WTC11 (cell line): Measurements from ENCODE around the gene APOBR. TPM values are rescaled to one million over a fixed set of nuclear protein-coding genes. Genes with fewer than 3 reads are reported as not detected.

Experiments used
- ATAC-seq: fragments of 200-7000 bp; cut with Tn5 transposase; 2 replicates; pipeline ENCODE4 v1.10.0; 2021; ENCODE audit warnings: mild to moderate bottlenecking, moderate library complexity
- CTCF ChIA-PET: fragments of 300-600 bp; sonication (Branson Sonifier 250); formaldehyde crosslinking; loops from one replicate; lab custom pipeline; 2021; ENCODE audit warnings: antibody characterized with exemption; lab: Charles Lee
- POLR2A ChIA-PET: fragments of 350-600 bp; sonication (Branson Sonifier 250); formaldehyde crosslinking; loops from one replicate; lab custom pipeline; 2021; ENCODE audit warnings: antibody characterized with exemption; lab: Charles Lee
- DNase-seq: peaks from one replicate; pipeline ENCODE4 v3.0.0; 2021; ENCODE audit warnings: low spot score
- H3K27ac Mint-ChIP-seq: 2 replicates; pipeline ENCODE4 v1.8.0; 2021; ENCODE audit warnings: mixed read lengths
- H3K27me3 Mint-ChIP-seq: 2 replicates; pipeline ENCODE4 v1.8.0; 2021; ENCODE audit warnings: low read depth, mild to moderate bottlenecking, moderate library complexity, mixed read lengths
- H3K36me3 Mint-ChIP-seq: 2 replicates; pipeline ENCODE4 v1.8.0; 2021; ENCODE audit warnings: mixed read lengths
- H3K4me1 Mint-ChIP-seq: 2 replicates; pipeline ENCODE4 v1.8.0; 2022; ENCODE audit warnings: mixed read lengths
- H3K4me3 Mint-ChIP-seq: 2 replicates; pipeline ENCODE4 v1.8.0; 2021; ENCODE audit warnings: mild to moderate bottlenecking, moderate library complexity, mixed read lengths
- H3K9me3 Mint-ChIP-seq: 2 replicates; pipeline ENCODE4 v1.8.0; 2021; ENCODE audit warnings: mixed read lengths
- AR ChIP-seq: fragments of 250-450 bp; sonication (Bioruptor Pico); IDR thresholded peaks from 2 replicates; pipeline ENCODE4 v1.9.0; 2021; ENCODE audit warnings: mild to moderate bottlenecking
- CTCF ChIP-seq: fragments of 200-600 bp; IDR thresholded peaks from 2 replicates; pipeline ENCODE4 v1.8.0; 2022; ENCODE audit warnings: antibody characterized with exemption
- E2F4 ChIP-seq: sonication (generic); formaldehyde crosslinking; IDR thresholded peaks from 2 replicates; pipeline ENCODE4 v1.8.1; 2022; ENCODE audit warnings: low read depth, mild to moderate bottlenecking, moderate library complexity, missing genetic modification reagents, borderline replicate concordance
- ELF4 ChIP-seq: sonication (generic); formaldehyde crosslinking; IDR thresholded peaks from 2 replicates; pipeline ENCODE4 v1.8.1; 2022; ENCODE audit warnings: low read depth, mild to moderate bottlenecking, moderate library complexity, missing genetic modification reagents
- FOXK1 ChIP-seq: sonication (generic); formaldehyde crosslinking; IDR thresholded peaks from 2 replicates; pipeline ENCODE4 v1.8.0; 2022; ENCODE audit warnings: mild to moderate bottlenecking, moderate library complexity, missing genetic modification reagents
- FOXP4 ChIP-seq: sonication (generic); formaldehyde crosslinking; IDR thresholded peaks from 2 replicates; pipeline ENCODE4 v1.8.0; 2022; ENCODE audit warnings: mild to moderate bottlenecking, missing genetic modification reagents
- HMGA2 ChIP-seq: fragments of 250-450 bp; sonication (Bioruptor Pico); IDR thresholded peaks from 2 replicates; pipeline ENCODE4 v1.4.0; 2021; ENCODE audit warnings: mild to moderate bottlenecking, moderate library complexity
- IRF2 ChIP-seq: sonication (generic); formaldehyde crosslinking; IDR thresholded peaks from 2 replicates; pipeline ENCODE4 v1.8.0; 2022; ENCODE audit warnings: low read depth, missing genetic modification reagents, borderline replicate concordance
- JAZF1 ChIP-seq: fragments of 250-450 bp; sonication (Bioruptor Pico); IDR thresholded peaks from 2 replicates; pipeline ENCODE4 v1.9.0; 2021; ENCODE audit warnings: moderate library complexity, mild to moderate bottlenecking, inconsistent platforms
- NFYB ChIP-seq: sonication (generic); formaldehyde crosslinking; conservative IDR thresholded peaks from 2 replicates; pipeline ENCODE4 v1.8.0; 2022; ENCODE audit warnings: low read depth, missing genetic modification reagents
- NR3C1 ChIP-seq: sonication (generic); formaldehyde crosslinking; conservative IDR thresholded peaks from 2 replicates; pipeline ENCODE4 v1.8.1; 2023; ENCODE audit warnings: low read depth, mild to moderate bottlenecking, missing genetic modification reagents
- PREB ChIP-seq: sonication (generic); formaldehyde crosslinking; IDR thresholded peaks from 2 replicates; pipeline ENCODE4 v1.8.1; 2022; ENCODE audit warnings: mild to moderate bottlenecking, missing genetic modification reagents, moderate library complexity, borderline replicate concordance
- PRRX2 ChIP-seq: fragments of 250-450 bp; sonication (Bioruptor Pico); IDR thresholded peaks from 2 replicates; pipeline ENCODE4 v1.8.0; 2021; ENCODE audit warnings: mild to moderate bottlenecking
- SMAD3 ChIP-seq: sonication (generic); formaldehyde crosslinking; IDR thresholded peaks from 2 replicates; pipeline ENCODE4 v1.8.0; 2022; ENCODE audit warnings: missing genetic modification reagents, mild to moderate bottlenecking, borderline replicate concordance
- TEAD1 ChIP-seq: sonication (generic); formaldehyde crosslinking; IDR thresholded peaks from 2 replicates; pipeline ENCODE4 v1.8.0; 2022; ENCODE audit warnings: mild to moderate bottlenecking, missing genetic modification reagents
- TP53 ChIP-seq: sonication (generic); formaldehyde crosslinking; IDR thresholded peaks from 2 replicates; pipeline ENCODE4 v1.8.1; 2023; ENCODE audit warnings: mild to moderate bottlenecking, missing genetic modification reagents
- total RNA-seq: library from RNA; stranded (reverse); gene quantifications from 3 replicates; pipeline ENCODE4 v1.2.3, GENCODE V29; 2021
- TF ChIP-seq, protein P1 (sequence below): sonication (generic); formaldehyde crosslinking; conservative IDR thresholded peaks from 2 replicates; pipeline ENCODE4 v1.8.1; 2023; ENCODE audit warnings: mild to moderate bottlenecking, low read depth, missing genetic modification reagents, moderate library complexity
- TF ChIP-seq, protein P2 (sequence below): sonication (generic); formaldehyde crosslinking; IDR thresholded peaks from 2 replicates; pipeline ENCODE4 v1.8.1; 2022; ENCODE audit warnings: mild to moderate bottlenecking, moderate library complexity, missing genetic modification reagents
- TF ChIP-seq, protein P3 (sequence below): fragments of 250-450 bp; sonication (Bioruptor Pico); IDR thresholded peaks from 2 replicates; pipeline ENCODE4 v1.9.0; 2021; ENCODE audit warnings: moderate library complexity, mild to moderate bottlenecking, inconsistent platforms, borderline replicate concordance
- TF ChIP-seq, protein P4 (sequence below): sonication (generic); formaldehyde crosslinking; IDR thresholded peaks from 2 replicates; pipeline ENCODE4 v1.8.1; 2023; ENCODE audit warnings: mild to moderate bottlenecking, missing genetic modification reagents, moderate library complexity

The APOBR gene
- total RNA-seq, 1 experiment from 2014 or later, result not detected

DNA sequence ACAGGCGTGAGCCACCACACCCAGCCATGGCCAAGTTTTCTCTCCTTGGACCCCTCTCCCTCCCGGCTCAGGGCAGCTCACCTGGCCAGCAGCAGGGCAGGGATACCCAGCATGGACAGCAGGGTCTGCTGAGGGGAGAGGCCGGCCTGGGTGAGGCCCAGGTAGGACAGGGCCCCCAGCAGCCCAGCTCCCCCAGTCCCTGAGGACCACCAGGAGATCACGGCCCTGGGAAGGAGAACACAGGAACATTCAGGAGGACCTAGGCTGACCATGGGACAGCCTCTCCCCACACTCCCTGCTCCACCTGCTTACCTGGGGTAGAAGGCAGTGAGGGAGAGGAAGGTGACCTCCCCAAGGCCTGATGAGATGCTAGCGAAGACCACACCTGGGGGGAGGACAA, 8.2 kb upstream of the APOBR start:
- Mint-ChIP-seq H3K36me3 (peaks cover 8% of the 10 kb centered on the region), H3K4me1 (no peaks in the 10 kb centered on the region), H3K9me3 (no peaks in the 10 kb centered on the region), H3K27ac (no peak overlapping the region), H3K4me3 (no peak overlapping the region), H3K27me3 (no peaks in the 10 kb centered on the region)
- ChIA-PET POLR2A (no interaction called here), CTCF (no interaction called here)
- no peak for ATAC-seq
- no peak for TF ChIP-seq AR
- TF ChIP-seq, protein P1, sequence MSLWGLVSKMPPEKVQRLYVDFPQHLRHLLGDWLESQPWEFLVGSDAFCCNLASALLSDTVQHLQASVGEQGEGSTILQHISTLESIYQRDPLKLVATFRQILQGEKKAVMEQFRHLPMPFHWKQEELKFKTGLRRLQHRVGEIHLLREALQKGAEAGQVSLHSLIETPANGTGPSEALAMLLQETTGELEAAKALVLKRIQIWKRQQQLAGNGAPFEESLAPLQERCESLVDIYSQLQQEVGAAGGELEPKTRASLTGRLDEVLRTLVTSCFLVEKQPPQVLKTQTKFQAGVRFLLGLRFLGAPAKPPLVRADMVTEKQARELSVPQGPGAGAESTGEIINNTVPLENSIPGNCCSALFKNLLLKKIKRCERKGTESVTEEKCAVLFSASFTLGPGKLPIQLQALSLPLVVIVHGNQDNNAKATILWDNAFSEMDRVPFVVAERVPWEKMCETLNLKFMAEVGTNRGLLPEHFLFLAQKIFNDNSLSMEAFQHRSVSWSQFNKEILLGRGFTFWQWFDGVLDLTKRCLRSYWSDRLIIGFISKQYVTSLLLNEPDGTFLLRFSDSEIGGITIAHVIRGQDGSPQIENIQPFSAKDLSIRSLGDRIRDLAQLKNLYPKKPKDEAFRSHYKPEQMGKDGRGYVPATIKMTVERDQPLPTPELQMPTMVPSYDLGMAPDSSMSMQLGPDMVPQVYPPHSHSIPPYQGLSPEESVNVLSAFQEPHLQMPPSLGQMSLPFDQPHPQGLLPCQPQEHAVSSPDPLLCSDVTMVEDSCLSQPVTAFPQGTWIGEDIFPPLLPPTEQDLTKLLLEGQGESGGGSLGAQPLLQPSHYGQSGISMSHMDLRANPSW (CRISPR knock-in tag), result no peak
- no peak for TF ChIP-seq FOXK1 (CRISPR knock-in tag)
- TF ChIP-seq TEAD1 (CRISPR knock-in tag), result no peak
- TF ChIP-seq FOXP4 (CRISPR knock-in tag), result no peak
- no peak for TF ChIP-seq IRF2 (CRISPR knock-in tag)
- TF ChIP-seq TP53, result no peak
- TF ChIP-seq PREB (CRISPR knock-in tag), result no peak
- no peak for TF ChIP-seq SMAD3 (CRISPR knock-in tag)
- no peak for TF ChIP-seq PRRX2
- no peak for TF ChIP-seq NR3C1 (CRISPR knock-in tag)
- TF ChIP-seq CTCF, result no peak
- no peak for TF ChIP-seq ELF4 (CRISPR knock-in tag)
- no peak for TF ChIP-seq JAZF1 (CRISPR knock-in tag)
- TF ChIP-seq E2F4 (CRISPR knock-in tag), result no peak
- TF ChIP-seq NFYB, result no peak
- TF ChIP-seq, protein P2, sequence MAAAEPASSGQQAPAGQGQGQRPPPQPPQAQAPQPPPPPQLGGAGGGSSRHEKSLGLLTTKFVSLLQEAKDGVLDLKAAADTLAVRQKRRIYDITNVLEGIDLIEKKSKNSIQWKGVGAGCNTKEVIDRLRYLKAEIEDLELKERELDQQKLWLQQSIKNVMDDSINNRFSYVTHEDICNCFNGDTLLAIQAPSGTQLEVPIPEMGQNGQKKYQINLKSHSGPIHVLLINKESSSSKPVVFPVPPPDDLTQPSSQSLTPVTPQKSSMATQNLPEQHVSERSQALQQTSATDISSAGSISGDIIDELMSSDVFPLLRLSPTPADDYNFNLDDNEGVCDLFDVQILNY (CRISPR knock-in tag), result no peak
- no peak for TF ChIP-seq HMGA2 (CRISPR knock-in tag)
- TF ChIP-seq, protein P3, sequence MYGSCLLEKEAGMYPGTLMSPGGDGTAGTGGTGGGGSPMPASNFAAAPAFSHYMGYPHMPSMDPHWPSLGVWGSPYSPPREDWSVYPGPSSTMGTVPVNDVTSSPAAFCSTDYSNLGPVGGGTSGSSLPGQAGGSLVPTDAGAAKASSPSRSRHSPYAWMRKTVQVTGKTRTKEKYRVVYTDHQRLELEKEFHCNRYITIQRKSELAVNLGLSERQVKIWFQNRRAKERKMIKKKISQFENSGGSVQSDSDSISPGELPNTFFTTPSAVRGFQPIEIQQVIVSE (CRISPR knock-in tag), result no peak
- TF ChIP-seq, protein P4, sequence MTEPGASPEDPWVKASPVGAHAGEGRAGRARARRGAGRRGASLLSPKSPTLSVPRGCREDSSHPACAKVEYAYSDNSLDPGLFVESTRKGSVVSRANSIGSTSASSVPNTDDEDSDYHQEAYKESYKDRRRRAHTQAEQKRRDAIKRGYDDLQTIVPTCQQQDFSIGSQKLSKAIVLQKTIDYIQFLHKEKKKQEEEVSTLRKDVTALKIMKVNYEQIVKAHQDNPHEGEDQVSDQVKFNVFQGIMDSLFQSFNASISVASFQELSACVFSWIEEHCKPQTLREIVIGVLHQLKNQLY (CRISPR knock-in tag), result no peak
- DNase-seq, result no peak
